ENCODE measurements around the gene SCN9A.

GRCh38 chr2:166357068-166357949 is 18.4 kb downstream of the SCN9A start:
- no peak for TF ChIP-seq POLR2AphosphoS5 (IDR thresholded peaks at IDR 0.05)
- TF ChIP-seq CTCF (IDR thresholded peaks at IDR 0.05) = no peak
